PC-9 (cell line): ENCODE data around the gene ZWILCH. TPM values are rescaled to one million over a fixed set of nuclear protein-coding genes. Genes with fewer than 3 reads are reported as not detected.
"Not testable (repeated sequence)": the region's sequence is repeated elsewhere in the genome, so short reads cannot be mapped to it uniquely, and the experiment has no call there.

Experiments
- BruUV-seq: library from RNA; stranded (reverse); fragments of 400-500 nt; replicated peaks from 2 replicates; lab custom pipeline; 2021; lab: Mats Ljungman, UMichigan
- CTCF ChIA-PET: fragments of 300-600 bp; sonication (Branson Sonifier 250); formaldehyde crosslinking; loops from one replicate; lab custom pipeline; 2022; ENCODE audit warnings: antibody characterized with exemption; lab: Charles Lee
- POLR2A ChIA-PET: fragments of 300-600 bp; sonication (Branson Sonifier 250); formaldehyde crosslinking; loops from one replicate; lab custom pipeline; 2022; ENCODE audit warnings: antibody characterized with exemption; ENCODE audit not compliant: unreplicated experiment; lab: Charles Lee
- DNase-seq, 2 experiments: peaks; one replicate each; pipeline versions ENCODE4 v3.0.0 to v3.0.0-alpha.2; 2015 to 2022; ENCODE audit warnings: mixed read lengths in 1 of 2
- H2AFZ ChIP-seq: fragments of 200-600 bp; sonication (generic); 2 replicates; pipeline ENCODE4 v1.8.1; 2017; ENCODE audit warnings: antibody characterized with exemption
- H3F3A ChIP-seq: fragments of 200-600 bp; sonication (generic); 2 replicates; pipeline ENCODE4 v1.8.1; 2017; ENCODE audit warnings: antibody characterized with exemption, mild to moderate bottlenecking, low read depth; ENCODE audit not compliant: insufficient read depth
- H3K27ac ChIP-seq: fragments of 200-600 bp; sonication (generic); 2 replicates; pipeline ENCODE4 v1.6.1; 2016; ENCODE audit warnings: mixed run types
- H3K27me3 ChIP-seq: fragments of 200-600 bp; sonication (generic); 2 replicates; pipeline ENCODE4 v1.6.1; 2016; ENCODE audit warnings: low read depth, mixed run types; ENCODE audit not compliant: insufficient read depth
- H3K36me3 ChIP-seq: fragments of 200-600 bp; sonication (generic); 2 replicates; pipeline ENCODE4 v1.6.1; 2016; ENCODE audit warnings: low read depth, mixed run types
- H3K4me1 ChIP-seq: fragments of 200-600 bp; sonication (generic); replicated peaks from 2 replicates; pipeline ENCODE4 v1.6.1; 2016; ENCODE audit warnings: mixed run types; ENCODE audit not compliant: insufficient read depth
- H3K4me2 ChIP-seq: fragments of 200-600 bp; sonication (generic); 2 replicates; pipeline ENCODE4 v1.6.1; 2017; ENCODE audit warnings: mixed run types
- H3K4me3 ChIP-seq: fragments of 200-600 bp; sonication (generic); 2 replicates; pipeline ENCODE4 v1.6.1; 2016; ENCODE audit warnings: mixed run types
- H3K79me2 ChIP-seq: fragments of 200-600 bp; sonication (generic); 2 replicates; pipeline ENCODE4 v1.6.1; 2017; ENCODE audit warnings: low read depth, mixed run types
- H3K9me2 ChIP-seq: fragments of 200-600 bp; sonication (generic); 2 replicates; pipeline ENCODE4 v1.8.1; 2017; ENCODE audit warnings: mild to moderate bottlenecking; ENCODE audit not compliant: insufficient read depth
- H3K9me3 ChIP-seq: fragments of 200-600 bp; sonication (generic); 2 replicates; pipeline ENCODE4 v1.8.1; 2016; ENCODE audit warnings: low read depth; ENCODE audit not compliant: insufficient read depth
- H4K20me1 ChIP-seq: fragments of 200-600 bp; sonication (generic); 2 replicates; pipeline ENCODE4 v1.8.1; 2017; ENCODE audit not compliant: insufficient read depth
- EZH2 ChIP-seq: fragments of 200-600 bp; sonication (generic); IDR thresholded peaks from 2 replicates; pipeline ENCODE4 v1.8.0; 2017; ENCODE audit warnings: antibody characterized with exemption, low read depth
- intact Hi-C: fragments of 100-400 bp; cut with micrococcal nuclease; formaldehyde crosslinking; loops from one replicate; pipeline ENCODE4 v1.10.0; 2022; ENCODE audit not compliant: unreplicated experiment
- total RNA-seq: library from RNA; stranded (reverse); gene quantifications from 2 replicates; pipeline ENCODE4 v1.2.3, GENCODE V29; 2021
- TF ChIP-seq, protein P1 (sequence below): fragments of 200-600 bp; sonication (generic); conservative IDR thresholded peaks from 2 replicates; pipeline ENCODE4 v1.6.1; 2017; ENCODE audit warnings: mixed run types, antibody characterized with exemption, mild to moderate bottlenecking, moderate library complexity

Gene ZWILCH
- total RNA-seq, 1 experiment from 2014 or later = 26.3 TPM

DNA sequence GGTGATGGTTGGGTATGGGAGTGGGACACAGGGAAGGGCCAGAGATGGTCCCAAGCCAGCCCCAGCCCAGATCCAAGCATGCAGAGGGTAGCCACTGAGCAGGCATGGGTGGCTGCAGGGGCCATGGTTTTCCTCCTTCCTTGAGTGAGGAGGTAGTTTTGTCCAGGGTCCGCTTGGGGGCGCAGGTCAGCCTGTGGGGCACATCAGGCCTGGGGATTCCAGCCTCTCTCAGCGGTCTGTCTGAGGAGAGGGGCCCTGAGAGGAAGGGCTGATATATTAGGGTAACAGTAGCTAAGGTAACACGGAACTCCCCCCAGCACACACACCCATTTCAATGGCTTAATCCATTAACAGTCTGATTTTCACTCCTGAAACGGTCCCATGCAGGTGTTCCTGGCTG lies 83.4 kb downstream of the ZWILCH start:
- ChIA-PET POLR2A (no interaction called here), CTCF (no interaction called here)
- Histone ChIP-seq H3K4me1 (no peaks in the 10 kb centered on the region), H3K9me2 (no peaks in the 10 kb centered on the region), H3K4me3 (no peak overlapping the region), H3K36me3 (no peaks in the 10 kb centered on the region), H3F3A (no peaks in the 10 kb centered on the region), H3K27me3 (no peaks in the 10 kb centered on the region), H3K9me3 (no peaks in the 10 kb centered on the region), H3K79me2 (no peaks in the 10 kb centered on the region), H3K4me2 (no peak overlapping the region), H4K20me1 (no peaks in the 10 kb centered on the region), H3K27ac (no peak overlapping the region), H2AFZ (no peak overlapping the region)
- TF ChIP-seq EZH2 = no peak
- TF ChIP-seq, protein P1, sequence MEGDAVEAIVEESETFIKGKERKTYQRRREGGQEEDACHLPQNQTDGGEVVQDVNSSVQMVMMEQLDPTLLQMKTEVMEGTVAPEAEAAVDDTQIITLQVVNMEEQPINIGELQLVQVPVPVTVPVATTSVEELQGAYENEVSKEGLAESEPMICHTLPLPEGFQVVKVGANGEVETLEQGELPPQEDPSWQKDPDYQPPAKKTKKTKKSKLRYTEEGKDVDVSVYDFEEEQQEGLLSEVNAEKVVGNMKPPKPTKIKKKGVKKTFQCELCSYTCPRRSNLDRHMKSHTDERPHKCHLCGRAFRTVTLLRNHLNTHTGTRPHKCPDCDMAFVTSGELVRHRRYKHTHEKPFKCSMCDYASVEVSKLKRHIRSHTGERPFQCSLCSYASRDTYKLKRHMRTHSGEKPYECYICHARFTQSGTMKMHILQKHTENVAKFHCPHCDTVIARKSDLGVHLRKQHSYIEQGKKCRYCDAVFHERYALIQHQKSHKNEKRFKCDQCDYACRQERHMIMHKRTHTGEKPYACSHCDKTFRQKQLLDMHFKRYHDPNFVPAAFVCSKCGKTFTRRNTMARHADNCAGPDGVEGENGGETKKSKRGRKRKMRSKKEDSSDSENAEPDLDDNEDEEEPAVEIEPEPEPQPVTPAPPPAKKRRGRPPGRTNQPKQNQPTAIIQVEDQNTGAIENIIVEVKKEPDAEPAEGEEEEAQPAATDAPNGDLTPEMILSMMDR = no peak
- no peak for DNase-seq
- intact Hi-C loops = no loop called here
- no TSS peak for BruUV-seq

DNA sequence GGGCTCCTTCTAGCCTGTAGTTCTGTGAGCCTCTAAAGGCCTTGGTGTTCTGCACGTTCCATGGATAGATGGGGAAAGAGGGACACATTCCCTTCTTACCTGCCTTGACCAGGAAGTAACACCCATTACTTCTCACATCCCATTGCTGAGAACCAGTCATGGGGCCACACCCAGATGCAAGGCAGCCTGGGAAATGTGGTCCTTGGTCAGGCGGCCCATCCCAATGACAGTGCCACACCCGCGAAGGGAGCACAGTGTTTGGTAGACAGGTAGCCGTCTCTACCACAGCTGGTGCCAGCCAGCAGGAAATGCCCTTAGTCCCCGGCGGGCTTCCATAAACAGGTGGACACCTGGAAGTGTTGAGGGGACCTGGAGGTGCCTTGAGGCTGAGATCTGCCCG lies 83.8 kb downstream of the ZWILCH start:
- Histone ChIP-seq H2AFZ (no peak overlapping the region), H3K9me2 (no peaks in the 10 kb centered on the region), H3K36me3 (no peaks in the 10 kb centered on the region), H3K79me2 (no peaks in the 10 kb centered on the region), H3K4me2 (no peak overlapping the region), H3K4me1 (no peaks in the 10 kb centered on the region), H3K4me3 (no peak overlapping the region), H4K20me1 (no peaks in the 10 kb centered on the region), H3K27ac (no peak overlapping the region), H3F3A (no peaks in the 10 kb centered on the region), H3K27me3 (no peaks in the 10 kb centered on the region), H3K9me3 (no peaks in the 10 kb centered on the region)
- DNase-seq = no peak
- POLR2A ChIA-PET = no interaction called here
- CTCF ChIA-PET = no interaction called here
- BruUV-seq = no TSS peak
- TF ChIP-seq, protein P1 = no peak
- TF ChIP-seq EZH2 = no peak
- intact Hi-C loops = no loop called here

DNA sequence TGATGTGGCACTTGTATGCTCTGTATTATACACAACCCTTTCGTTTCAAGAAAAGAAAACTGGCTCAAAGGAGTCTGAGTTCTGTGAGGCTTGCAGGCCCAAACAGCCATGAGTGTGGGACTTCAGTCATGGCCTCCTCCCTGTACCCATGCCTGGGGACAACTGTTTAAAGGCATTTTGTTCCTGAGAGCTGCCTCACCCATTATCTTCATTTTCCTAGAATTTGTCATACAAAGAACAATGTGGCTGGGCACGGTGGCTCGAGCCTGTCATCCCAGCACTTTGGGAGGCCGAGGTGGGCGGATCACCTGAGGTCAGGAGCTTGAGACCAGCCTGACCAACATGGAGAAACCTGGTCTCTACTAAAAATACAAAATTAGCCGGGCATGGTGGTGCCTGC lies 84.3 kb downstream of the ZWILCH start:
- H3K27ac ChIP-seq, H3K27me3 ChIP-seq, H3K9me3 ChIP-seq, H2AFZ ChIP-seq, H3K79me2 ChIP-seq, H3K4me3 ChIP-seq, H3K4me1 ChIP-seq, H3F3A ChIP-seq, H3K9me2 ChIP-seq, H4K20me1 ChIP-seq, H3K4me2 ChIP-seq, POLR2A ChIA-PET, H3K36me3 ChIP-seq, BruUV-seq, DNase-seq, CTCF ChIA-PET, intact Hi-C loops: not testable (repeated sequence)

DNA sequence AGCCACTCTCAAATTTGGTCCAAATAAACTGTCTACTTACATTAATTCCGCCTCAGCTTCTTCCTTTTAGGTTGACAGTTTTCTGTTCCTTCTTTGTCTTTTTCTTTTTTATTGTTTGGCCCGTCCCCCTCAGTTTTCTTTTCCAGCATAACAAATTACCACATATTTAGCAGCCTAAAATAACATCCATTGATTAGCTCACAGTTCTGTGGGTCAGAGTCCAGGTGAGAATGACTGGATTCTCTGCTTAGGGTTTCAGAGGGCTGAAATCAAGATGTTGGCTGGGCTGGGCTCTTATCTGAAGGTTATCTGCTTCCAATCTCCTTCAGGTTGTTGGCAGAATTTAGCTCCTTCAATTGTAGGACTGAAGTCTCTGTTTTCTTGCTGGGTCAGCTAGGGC lies 85.3 kb downstream of the ZWILCH start:
- Histone ChIP-seq H3K4me3 (no peak overlapping the region), H4K20me1 (no peaks in the 10 kb centered on the region), H3K9me2 (no peaks in the 10 kb centered on the region), H3K36me3 (no peaks in the 10 kb centered on the region), H3K79me2 (no peaks in the 10 kb centered on the region), H3K27me3 (no peaks in the 10 kb centered on the region), H3K4me2 (no peak overlapping the region), H2AFZ (no peak overlapping the region), H3K9me3 (no peaks in the 10 kb centered on the region), H3F3A (no peaks in the 10 kb centered on the region), H3K27ac (no peak overlapping the region), H3K4me1 (no peaks in the 10 kb centered on the region)
- no peak for DNase-seq
- CTCF ChIA-PET = no interaction called here
- POLR2A ChIA-PET = interaction anchor here (0.6 to 0.7 kb wide), 3 partner anchors 29 to 1304 kb away, joined by 4 to 5 read pairs (median 4); partner anchors contain the start of gene PARP16
- no TSS peak for BruUV-seq
- intact Hi-C loops = no loop called here
- TF ChIP-seq, protein P1 = no peak
- TF ChIP-seq EZH2 = no peak
